ENCODE measurements around the gene ZNRD2.
A peak's percentile ranks its signal among the peaks of the same experiment; 100 is the strongest.

ZNRD2 gene

GRCh38 chr11:65574811-65575567, 4.7 kb downstream of the ZNRD2 start:
- DNase-seq, result no peak

DNA sequence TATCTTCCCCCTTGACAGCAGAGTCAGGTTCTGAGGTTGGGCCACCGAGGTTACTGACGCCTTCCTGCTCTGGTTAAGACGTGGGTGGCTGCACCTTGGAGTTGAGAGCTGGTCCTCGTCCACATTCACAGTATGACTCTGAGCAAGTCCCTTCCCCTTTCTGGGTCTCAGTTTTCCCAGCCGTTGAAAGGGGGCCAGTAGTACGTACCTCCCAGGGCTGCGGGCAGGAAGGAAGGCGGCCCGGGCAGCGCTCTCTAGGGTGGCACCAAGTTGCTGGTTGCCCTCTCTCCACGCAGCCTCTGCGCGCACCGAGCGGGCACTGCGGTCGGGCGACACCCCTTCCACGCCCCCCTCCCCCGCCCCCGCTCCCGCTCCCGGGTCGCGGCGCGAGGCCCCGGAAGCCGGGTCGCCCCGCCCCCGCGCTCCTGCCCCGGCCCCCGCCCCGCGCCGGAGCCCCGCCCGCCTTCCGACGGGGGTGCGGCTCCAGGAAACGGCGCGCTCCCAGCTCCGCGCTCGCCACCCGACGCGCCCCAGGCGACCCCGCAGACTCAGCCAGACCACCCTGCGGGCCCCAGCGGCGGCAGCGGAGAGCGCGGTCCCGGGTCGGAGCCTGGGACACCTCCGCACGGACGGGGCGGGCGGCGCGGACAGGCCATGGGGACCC, 5.4 kb downstream of the ZNRD2 start, which contains the start of gene EHBP1L1:
Gene EHBP1L1, plus strand, starts transcription at position 486 of the 664 bp plus-strand sequence. CDS start 250 bp downstream, outside the sequence.
- peak; percentile 46 to 63 for DNase-seq

- DNase-seq, result no peak
These were observed 6.1 kb downstream of the ZNRD2 start for GRCh38 chr11:65576232-65576866.

DNA sequence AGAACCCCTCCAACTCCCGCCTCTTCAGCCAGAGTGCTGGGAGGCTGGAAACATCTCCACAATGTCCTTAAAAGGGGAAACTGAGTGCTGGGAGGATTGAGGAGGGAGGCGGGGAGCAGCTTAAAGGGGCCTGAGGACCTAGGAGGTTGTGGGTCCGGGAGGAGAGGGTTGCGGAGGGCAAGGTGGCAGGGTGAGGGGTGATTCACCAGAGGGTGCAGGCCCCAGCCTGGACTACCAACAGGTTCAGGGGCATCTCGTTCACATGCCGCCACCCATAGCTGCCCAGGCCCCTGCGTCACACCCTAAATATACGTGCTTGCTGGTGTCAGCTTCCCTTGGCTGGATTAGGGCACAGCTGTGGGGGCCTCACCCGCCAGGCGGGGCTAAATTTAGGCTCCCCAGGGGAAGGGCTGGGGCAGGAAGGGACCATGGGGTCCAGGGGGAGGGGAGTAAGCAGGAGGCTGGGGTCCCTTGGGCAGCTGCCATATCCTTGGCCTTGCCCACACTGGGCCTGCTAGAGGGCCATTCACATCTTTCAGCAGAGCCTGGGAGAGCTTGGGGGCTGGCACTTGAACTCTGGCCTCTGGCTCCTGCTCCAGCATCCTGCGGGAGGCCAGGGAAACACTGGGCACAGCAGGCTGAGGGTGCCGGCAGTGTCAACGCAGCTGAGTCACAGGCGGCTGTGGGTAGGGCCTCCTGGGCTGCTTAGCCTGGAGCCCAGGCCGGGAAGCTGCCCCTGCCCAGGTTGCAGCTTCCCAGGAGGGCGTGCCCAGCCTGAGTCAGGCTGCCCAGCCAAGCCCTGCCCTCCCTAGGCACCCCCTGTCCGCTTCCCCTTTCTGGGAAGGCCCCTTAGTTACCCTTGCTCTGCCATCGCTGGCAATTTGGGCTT, 6.8 kb downstream of the ZNRD2 start:
- DNase-seq, result peak; percentile 62 to 64

DNA sequence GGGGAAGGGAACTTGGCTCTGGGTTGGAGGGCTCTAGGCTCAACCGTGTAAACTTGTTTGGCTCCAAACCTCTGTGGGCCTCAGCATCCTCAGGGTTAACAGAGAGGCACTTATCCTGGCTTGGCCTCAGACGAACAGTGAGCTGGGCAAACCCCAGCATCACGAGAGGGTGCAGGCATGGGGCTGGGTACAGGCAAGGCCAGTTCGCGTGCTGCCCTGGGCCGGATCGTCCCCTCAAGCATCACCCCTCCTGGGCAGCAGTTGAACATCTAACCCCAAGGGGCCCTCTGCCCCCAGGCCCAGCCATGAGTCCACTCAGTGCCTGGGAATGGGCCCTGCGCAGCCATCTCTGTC, 7.5 kb downstream of the ZNRD2 start:
- DNase-seq, result no peak

GRCh38 chr11:65578134-65578533, 7.9 kb downstream of the ZNRD2 start:
- no peak for DNase-seq

DNA sequence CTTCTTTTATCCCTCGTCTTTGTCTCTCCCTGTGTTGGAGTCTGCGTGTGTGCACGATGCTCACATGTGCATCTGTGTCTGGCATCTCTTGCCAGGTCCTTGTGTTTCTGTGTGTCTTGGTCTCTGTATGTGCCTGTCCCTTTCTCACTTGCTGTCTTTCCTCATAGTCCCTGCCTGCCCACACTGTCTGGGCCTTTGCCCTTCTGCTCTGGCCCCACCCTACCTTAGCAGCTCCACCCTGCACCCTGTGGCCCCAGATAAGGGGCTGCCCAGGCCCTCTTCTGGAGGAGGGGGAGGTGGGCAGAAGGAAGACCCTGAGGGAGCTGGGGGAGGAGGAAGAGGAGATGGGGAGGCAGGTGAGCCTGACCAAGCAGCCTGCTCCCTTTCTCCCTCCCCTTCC, 8.4 kb downstream of the ZNRD2 start:
- no peak for DNase-seq

DNA sequence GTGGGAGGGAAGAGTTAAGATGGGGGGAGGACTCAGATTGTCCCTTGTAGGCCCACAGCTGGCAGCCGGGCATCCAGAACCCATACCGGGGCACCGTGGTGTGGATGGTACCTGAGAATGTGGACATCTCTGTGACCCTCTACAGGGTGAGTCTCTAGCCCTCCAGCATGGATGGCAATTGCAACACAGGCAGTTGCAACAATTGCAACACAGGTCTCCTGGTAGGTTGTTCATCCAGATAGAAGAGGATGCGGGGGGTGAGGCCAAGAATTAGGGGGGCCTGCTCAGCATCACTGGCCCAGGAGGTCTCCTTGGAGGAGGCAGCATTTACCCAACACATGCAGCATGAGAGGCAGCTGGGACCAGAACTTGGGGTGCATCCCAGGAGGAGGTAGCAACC, 9.0 kb downstream of the ZNRD2 start:
- peak in 1 of 2 experiments; percentile 14 for DNase-seq

DNA sequence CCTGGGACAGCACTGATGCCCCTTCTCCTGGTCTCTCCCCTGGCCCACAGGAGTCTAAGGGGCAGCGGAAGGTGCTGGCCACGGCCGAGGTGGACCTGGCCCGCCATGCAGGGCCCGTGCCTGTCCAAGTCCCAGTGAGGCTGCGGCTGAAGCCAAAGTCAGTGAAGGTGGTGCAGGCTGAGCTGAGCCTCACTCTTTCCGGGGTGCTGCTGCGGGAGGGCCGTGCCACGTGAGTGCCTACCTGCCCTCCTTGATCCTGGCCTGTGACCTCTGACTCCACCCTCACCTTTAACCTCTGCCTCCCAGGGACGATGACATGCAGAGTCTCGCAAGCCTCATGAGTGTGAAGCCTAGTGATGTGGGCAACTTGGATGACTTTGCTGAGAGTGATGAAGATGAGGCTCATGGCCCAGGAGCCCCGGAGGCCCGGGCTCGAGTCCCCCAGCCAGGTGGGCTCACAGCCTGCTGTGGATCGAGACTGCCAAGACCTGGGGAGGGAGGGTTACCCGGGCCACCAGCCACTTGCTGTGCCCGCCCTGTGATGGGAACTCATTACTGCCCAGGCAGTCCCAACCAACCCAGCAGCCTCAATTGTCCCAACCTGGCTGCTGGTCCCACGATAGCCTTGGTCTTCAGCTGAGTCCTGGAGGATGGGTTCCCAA, 9.9 kb downstream of the ZNRD2 start:
- no peak for DNase-seq

DNA sequence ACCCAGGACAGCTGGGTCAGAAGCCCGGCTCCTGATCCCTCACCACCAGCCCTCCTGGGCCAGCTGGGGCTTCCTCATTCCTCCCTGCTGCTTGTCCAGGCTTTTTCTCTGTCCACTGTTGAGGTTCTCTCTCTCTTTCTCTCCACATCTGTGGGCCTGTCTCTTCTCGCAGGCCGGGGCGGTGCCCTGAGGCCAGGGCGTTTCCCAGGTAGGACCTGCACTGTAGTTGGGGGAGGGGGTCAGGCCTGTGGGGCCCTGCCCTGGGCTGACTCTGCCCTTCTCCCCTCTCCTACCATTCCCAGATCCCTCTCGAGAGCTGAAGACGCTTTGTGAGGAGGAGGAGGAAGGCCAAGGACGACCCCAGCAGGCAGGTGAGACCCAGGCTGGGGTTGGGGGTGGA, 10.5 kb downstream of the ZNRD2 start:
- DNase-seq, result no peak

DNA sequence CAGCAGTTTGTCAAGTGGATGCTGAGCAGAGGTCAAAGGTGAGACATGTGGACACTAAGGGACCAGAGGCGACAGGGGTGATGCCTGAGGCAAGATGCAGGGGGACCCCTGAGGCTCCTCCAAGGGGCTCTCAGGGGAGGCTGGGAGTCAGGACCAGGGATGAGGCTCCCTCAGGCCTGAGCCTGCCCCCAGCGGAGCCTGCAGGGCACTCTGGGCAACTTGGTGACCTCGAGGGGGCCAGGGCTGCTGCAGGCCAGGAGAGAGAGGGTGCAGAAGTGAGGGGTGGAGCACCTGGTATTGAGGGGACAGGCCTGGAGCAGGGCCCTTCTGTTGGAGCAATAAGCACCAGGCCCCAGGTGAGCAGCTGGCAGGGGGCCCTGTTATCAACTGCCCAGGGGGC, 11.7 kb downstream of the ZNRD2 start:
- no peak for DNase-seq

GRCh38 chr11:65583589-65583988, 13.3 kb downstream of the ZNRD2 start:
- no peak for DNase-seq

- no peak for DNase-seq
These were observed 13.8 kb downstream of the ZNRD2 start for GRCh38 chr11:65584106-65584505.

GRCh38 chr11:65584723-65585171, 14.5 kb downstream of the ZNRD2 start:
- DNase-seq, result no peak

DNA sequence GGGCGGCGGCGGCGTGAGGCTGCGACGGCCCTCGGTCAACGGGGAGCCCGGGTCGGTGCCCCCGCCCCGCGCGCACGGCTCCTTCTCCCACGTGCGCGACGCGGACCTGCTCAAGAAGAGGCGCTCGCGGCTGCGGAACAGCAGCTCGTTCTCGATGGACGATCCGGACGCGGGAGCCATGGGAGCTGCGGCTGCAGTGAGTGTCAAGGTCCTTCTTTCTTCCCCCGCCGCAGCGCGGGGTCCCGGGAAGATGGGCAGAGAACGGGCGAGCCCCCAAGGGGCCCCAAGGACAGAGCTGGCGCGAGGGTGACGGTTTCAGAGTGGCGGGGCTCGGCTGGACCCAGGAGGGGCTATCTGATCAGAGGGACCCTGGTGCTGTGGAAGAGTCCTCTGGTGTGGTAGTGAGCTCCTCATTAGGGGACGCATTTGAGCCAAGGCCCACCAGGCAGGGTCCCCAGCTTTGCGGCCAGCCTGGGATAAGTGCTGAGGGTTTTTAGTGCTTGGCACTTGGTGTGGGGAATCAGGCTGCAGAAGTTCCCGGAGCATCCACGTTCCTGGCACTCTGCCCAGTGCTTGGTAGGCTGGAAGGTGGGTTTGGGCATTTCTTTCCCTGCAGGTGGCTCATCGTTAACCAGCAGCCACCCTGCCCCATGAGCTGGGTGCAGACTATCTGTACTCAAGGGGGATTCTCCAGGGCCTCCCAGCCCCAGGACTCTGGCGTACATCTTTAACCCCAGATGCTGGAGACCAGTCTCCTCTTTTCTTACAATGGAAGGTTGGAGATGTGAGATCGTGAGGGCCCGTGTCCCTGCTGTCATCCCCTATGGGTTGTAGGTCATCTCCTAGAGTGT, 15.3 kb downstream of the ZNRD2 start:
- no peak for DNase-seq

GRCh38 chr11:65586247-65586630, 16.0 kb downstream of the ZNRD2 start:
- no peak for DNase-seq

DNA sequence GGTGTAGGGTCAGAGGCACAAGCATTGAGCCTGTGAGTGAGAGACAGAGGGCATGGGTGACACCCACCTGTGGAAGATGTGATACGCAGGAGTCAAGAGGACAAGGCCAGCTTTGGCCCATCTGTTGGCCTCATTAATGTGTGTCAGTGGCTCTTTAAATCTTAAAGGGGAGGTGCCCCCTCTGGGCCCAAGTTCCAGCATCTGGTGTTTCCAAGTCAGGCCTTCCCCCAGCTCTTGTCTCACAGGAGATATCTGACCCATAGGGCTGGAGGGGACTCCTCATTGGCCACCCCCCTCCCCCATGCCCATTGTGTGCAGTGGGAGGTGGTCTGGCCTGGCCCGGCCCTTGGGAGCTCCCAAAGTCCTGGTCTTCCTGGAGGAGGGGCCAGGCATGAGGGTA, 16.4 kb downstream of the ZNRD2 start:
- no peak for DNase-seq

- peak; percentile 52 to 66 for DNase-seq
These were observed 18.1 kb downstream of the ZNRD2 start for GRCh38 chr11:65588199-65589054.

DNA sequence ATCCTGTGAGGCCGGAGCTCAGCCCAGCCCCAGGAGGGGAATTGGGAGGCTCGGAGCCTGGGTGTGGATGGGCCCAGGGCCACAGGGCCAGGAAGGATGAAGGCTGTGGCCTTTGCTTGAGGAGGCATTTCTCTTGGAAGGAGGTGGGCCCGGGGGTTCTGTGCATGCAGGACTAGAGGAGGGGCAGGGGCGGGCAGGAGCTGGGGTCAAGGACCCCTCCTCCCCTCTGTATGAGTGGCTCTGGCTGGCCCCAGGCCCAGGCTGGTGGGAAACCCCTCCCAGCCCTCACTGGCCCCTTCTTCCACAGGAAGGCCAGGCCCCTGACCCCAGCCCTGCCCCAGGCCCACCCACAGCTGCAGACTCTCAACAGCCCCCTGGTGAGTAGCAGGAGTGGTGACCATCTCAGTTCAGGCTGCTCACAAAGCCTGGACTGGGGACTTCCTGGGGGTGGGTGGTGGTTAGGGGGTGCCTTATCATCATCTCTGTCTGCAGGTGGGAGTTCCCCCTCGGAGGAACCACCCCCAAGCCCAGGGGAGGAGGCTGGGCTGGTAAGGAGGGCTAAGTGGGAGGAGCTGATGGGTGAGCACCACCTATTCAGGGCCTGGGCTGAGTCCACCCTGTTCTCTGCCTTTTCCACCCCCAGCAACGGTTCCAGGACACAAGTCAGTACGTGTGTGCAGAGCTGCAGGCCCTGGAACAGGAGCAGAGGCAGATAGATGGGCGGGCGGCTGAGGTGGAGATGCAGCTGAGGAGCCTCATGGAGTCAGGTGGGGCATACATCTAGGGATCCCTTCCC, 19.4 kb downstream of the ZNRD2 start:
- no peak for DNase-seq
